Chondrocyte (in vitro differentiated cells): ENCODE data around the gene PTK6. TPM values are rescaled to one million over a fixed set of nuclear protein-coding genes. Genes with fewer than 3 reads are reported as not detected.

Experiments used
- DNase-seq: peaks from one replicate; pipeline ENCODE4 v3.0.0; 2021; ENCODE audit warnings: mixed read lengths, low spot score
- H3K27ac Mint-ChIP-seq: one replicate; pipeline ENCODE4 v1.8.0; 2021; ENCODE audit warnings: mild to moderate bottlenecking, moderate library complexity, mixed read lengths; ENCODE audit not compliant: unreplicated experiment
- H3K27me3 Mint-ChIP-seq: 2 replicates; pipeline ENCODE4 v1.8.0; 2021; ENCODE audit warnings: low read depth, mixed read lengths
- H3K36me3 Mint-ChIP-seq: 2 replicates; pipeline ENCODE4 v1.8.0; 2021; ENCODE audit warnings: low read depth, mixed read lengths
- H3K4me1 Mint-ChIP-seq: 2 replicates; pipeline ENCODE4 v1.8.0; 2021; ENCODE audit warnings: low read depth, mild to moderate bottlenecking, mixed read lengths
- H3K4me3 Mint-ChIP-seq: one replicate; pipeline ENCODE4 v1.8.0; 2021; ENCODE audit warnings: mild to moderate bottlenecking, moderate library complexity, mixed read lengths; ENCODE audit not compliant: unreplicated experiment
- H3K9me3 Mint-ChIP-seq: 2 replicates; pipeline ENCODE4 v1.8.0; 2021; ENCODE audit warnings: low read depth, mixed read lengths
- CTCF ChIP-seq: fragments of 200-600 bp; sonication (generic); IDR thresholded peaks from 2 replicates; pipeline ENCODE4 v1.5.0; 2021; ENCODE audit warnings: antibody characterized with exemption, mild to moderate bottlenecking, moderate library complexity
- total RNA-seq: library from RNA; stranded (reverse); gene quantifications from 3 replicates; pipeline ENCODE4 v1.2.1, GENCODE V29; 2021

Gene PTK6
- total RNA-seq, 1 donor from 2014 or later = not detected

- no peaks in the 10 kb centered on the region for H3K36me3 Mint-ChIP-seq
- TF ChIP-seq CTCF = no peak
- H3K27me3 Mint-ChIP-seq = peaks cover 42% of the 10 kb centered on the region
- H3K4me1 Mint-ChIP-seq = peaks cover 6% of the 10 kb centered on the region
- DNase-seq = no peak
- no peaks in the 10 kb centered on the region for H3K9me3 Mint-ChIP-seq
- H3K4me3 Mint-ChIP-seq = no peak overlapping the region
- H3K27ac Mint-ChIP-seq = no peak overlapping the region
Observed at GRCh38 chr20:63478346-63479302, 58.6 kb downstream of the PTK6 start.

Other genes with a start within 250 kb of the PTK6 start
- gene COL20A1, start 244.2 kb downstream of the PTK6 start, total RNA-seq = 0.21 TPM in 1 of 3 replicates, not detected in the others
- not detected in 3 replicates for gene CHRNA4, start 176.0 kb downstream of the PTK6 start, total RNA-seq
- gene KCNQ2, start 64.7 kb downstream of the PTK6 start, total RNA-seq = not detected in 3 replicates
- gene EEF1A2, start 38.3 kb downstream of the PTK6 start, total RNA-seq = 0.34 to 6.5 TPM (median 5.5 TPM) in 3 replicates
- gene PPDPF, start 16.6 kb downstream of the PTK6 start, total RNA-seq = 245 to 268 TPM (median 261 TPM) in 3 replicates
- gene SRMS, start 10.4 kb upstream of the PTK6 start, total RNA-seq = not detected in 3 replicates
- gene FNDC11, start 16.8 kb upstream of the PTK6 start, total RNA-seq = 0.25 to 0.38 TPM in 2 of 3 replicates, not detected in the other
- 13.6 to 18.1 TPM (median 14.9 TPM) in 3 replicates for gene HELZ2, start 36.9 kb upstream of the PTK6 start, total RNA-seq
- gene GMEB2, start 89.7 kb upstream of the PTK6 start, total RNA-seq = 7.8 to 8.5 TPM (median 7.9 TPM) in 3 replicates
- 7.8 to 15.0 TPM (median 7.8 TPM) in 3 replicates for gene STMN3, start 116.0 kb upstream of the PTK6 start, total RNA-seq
- 20.4 to 45.3 TPM (median 21.9 TPM) in 3 replicates for gene RTEL1, start 120.9 kb upstream of the PTK6 start, total RNA-seq
- 0.79 to 0.99 TPM in 2 of 3 replicates, not detected in the other for gene TNFRSF6B, start 159.3 kb upstream of the PTK6 start, total RNA-seq
- gene ARFRP1, start 170.6 kb upstream of the PTK6 start, total RNA-seq = 37.8 to 47.4 TPM (median 39.8 TPM) in 3 replicates
- gene ZGPAT, start 170.7 kb upstream of the PTK6 start, total RNA-seq = 19.2 to 25.6 TPM (median 20.6 TPM) in 3 replicates
- gene LIME1, start 199.3 kb upstream of the PTK6 start, total RNA-seq = 6.8 to 9.7 TPM (median 7.1 TPM) in 3 replicates
- 90.7 to 105 TPM (median 101 TPM) in 3 replicates for gene SLC2A4RG, start 202.4 kb upstream of the PTK6 start, total RNA-seq